ENCODE results near the gene RFX3.

The RFX3 gene

GRCh38 chr9:3215658-3216057 lies 310.1 kb downstream of the RFX3 start:
- DNase-seq (ENCODE audit: low read depth in 2 of 2), result no peak

- no peak for DNase-seq (ENCODE audit: low read depth in 2 of 2)
Measured at GRCh38 chr9:3214741-3215140, 311.1 kb downstream of the RFX3 start.

GRCh38 chr9:3205421-3206095 lies 320.2 kb downstream of the RFX3 start:
- no peak for DNase-seq (ENCODE audit: low read depth in 2 of 2)

GRCh38 chr9:3200331-3200774 lies 325.4 kb downstream of the RFX3 start:
- DNase-seq (ENCODE audit: low read depth in 2 of 2), result no peak

- no peak for DNase-seq (ENCODE audit: low read depth in 2 of 2)
Measured at GRCh38 chr9:3193791-3194190, 332.0 kb downstream of the RFX3 start.

- DNase-seq (ENCODE audit: low read depth in 2 of 2), result no peak
Measured at GRCh38 chr9:3191715-3192114, 334.1 kb downstream of the RFX3 start.

GRCh38 chr9:3189113-3189861 lies 336.5 kb downstream of the RFX3 start:
- no peak for DNase-seq (ENCODE audit: low read depth in 2 of 2)

GRCh38 chr9:3186751-3187150 lies 339.1 kb downstream of the RFX3 start:
- no peak for DNase-seq (ENCODE audit: low read depth in 2 of 2)

- DNase-seq (ENCODE audit: low read depth in 2 of 2), result peak; percentile 6 to 47
Measured at GRCh38 chr9:3181049-3181953, 344.5 kb downstream of the RFX3 start.

- no peak for DNase-seq (ENCODE audit: low read depth in 2 of 2)
Measured at GRCh38 chr9:3180696-3181048, 345.1 kb downstream of the RFX3 start.

GRCh38 chr9:3179711-3180110 lies 346.1 kb downstream of the RFX3 start:
- no peak for DNase-seq (ENCODE audit: low read depth in 2 of 2)

- DNase-seq (ENCODE audit: low read depth in 2 of 2), result no peak
Measured at GRCh38 chr9:3177936-3178335, 347.9 kb downstream of the RFX3 start.

GRCh38 chr9:3177146-3177761 lies 348.5 kb downstream of the RFX3 start:
- DNase-seq (ENCODE audit: low read depth in 2 of 2), result no peak

- DNase-seq (ENCODE audit: low read depth in 2 of 2), result no peak
Measured at GRCh38 chr9:3173374-3173773, 352.4 kb downstream of the RFX3 start.

GRCh38 chr9:3170819-3171218 lies 355.0 kb downstream of the RFX3 start:
- no peak for DNase-seq (ENCODE audit: low read depth in 2 of 2)
